Stimulated activated CD8-positive, alpha-beta memory T cell treated with anti-CD3 and anti-CD28 coated beads, Interleukin-7, amount 100 ng/mL, for 24 hours (primary cell): ENCODE measurements around the gene GPRC5C.
"Not testable (repeated sequence)": the region's sequence is repeated elsewhere in the genome, so short reads cannot be mapped to it uniquely, and the experiment has no call there.

ENCODE experiments used
- DNase-seq: peaks from one replicate; pipeline ENCODE4 v3.0.0-alpha.2; 2020; ENCODE audit warnings: low read depth

GPRC5C gene

GRCh38 chr17:74405311-74405710 is 26.6 kb upstream of the GPRC5C start:
- not testable (repeated sequence) for DNase-seq

GRCh38 chr17:74407384-74407783 is 24.5 kb upstream of the GPRC5C start:
- DNase-seq = no peak

GRCh38 chr17:74408262-74408661 is 23.6 kb upstream of the GPRC5C start:
- DNase-seq = no peak

GRCh38 chr17:74408815-74409214 is 23.1 kb upstream of the GPRC5C start:
- DNase-seq = no peak

- no peak for DNase-seq
Observed at GRCh38 chr17:74410001-74410443, 21.9 kb upstream of the GPRC5C start.

- no peak for DNase-seq
Observed at GRCh38 chr17:74412581-74412980, 19.3 kb upstream of the GPRC5C start.

GRCh38 chr17:74413491-74413890 is 18.4 kb upstream of the GPRC5C start:
- no peak for DNase-seq

- no peak for DNase-seq
Observed at GRCh38 chr17:74414510-74414909, 17.4 kb upstream of the GPRC5C start.

- no peak for DNase-seq
Observed at GRCh38 chr17:74415608-74416396, 16.1 kb upstream of the GPRC5C start.

GRCh38 chr17:74417178-74418045 is 14.5 kb upstream of the GPRC5C start:
- DNase-seq = no peak

- DNase-seq = no peak
Observed at GRCh38 chr17:74419928-74420411, 11.9 kb upstream of the GPRC5C start.

GRCh38 chr17:74424117-74424516 is 7.8 kb upstream of the GPRC5C start:
- no peak for DNase-seq

- no peak for DNase-seq
Observed at GRCh38 chr17:74424657-74425056, 7.2 kb upstream of the GPRC5C start.

GRCh38 chr17:74426551-74427047 is 5.3 kb upstream of the GPRC5C start:
- no peak for DNase-seq

GRCh38 chr17:74427048-74427762 is 4.7 kb upstream of the GPRC5C start:
- no peak for DNase-seq

- no peak for DNase-seq
Observed at GRCh38 chr17:74427763-74428153, 4.1 kb upstream of the GPRC5C start.

GRCh38 chr17:74429604-74430384 is 2.1 kb upstream of the GPRC5C start:
- DNase-seq = no peak

GRCh38 chr17:74430385-74430705 is 1.5 kb upstream of the GPRC5C start:
- DNase-seq = no peak

GRCh38 chr17:74430706-74431567 is 951 bp upstream of the GPRC5C start:
- no peak for DNase-seq

GRCh38 chr17:74432424-74432690 is 469 bp downstream of the GPRC5C start:
- no peak for DNase-seq
